Glutamatergic neuron (in vitro differentiated cells): ENCODE results near the gene ARRDC4. TPM values are rescaled to one million over a fixed set of nuclear protein-coding genes. Genes with fewer than 3 reads are reported as not detected.

ENCODE experiments used
- DNase-seq: peaks from one replicate; pipeline ENCODE4 v3.0.0; 2022
- H3K27ac Mint-ChIP-seq: one replicate; pipeline ENCODE4 v1.8.0; 2020; ENCODE audit warnings: mild to moderate bottlenecking, mixed read lengths, inconsistent platforms; ENCODE audit not compliant: unreplicated experiment
- H3K27me3 Mint-ChIP-seq: one replicate; pipeline ENCODE4 v1.8.0; 2020; ENCODE audit warnings: mild to moderate bottlenecking, moderate library complexity, mixed read lengths, inconsistent platforms; ENCODE audit not compliant: unreplicated experiment
- H3K36me3 Mint-ChIP-seq: one replicate; pipeline ENCODE4 v1.8.0; 2020; ENCODE audit warnings: mild to moderate bottlenecking, mixed read lengths, inconsistent platforms; ENCODE audit not compliant: unreplicated experiment
- H3K4me1 Mint-ChIP-seq: one replicate; pipeline ENCODE4 v1.8.0; 2020; ENCODE audit warnings: mild to moderate bottlenecking, low read depth, mixed read lengths, inconsistent platforms; ENCODE audit not compliant: unreplicated experiment
- H3K4me3 Mint-ChIP-seq: one replicate; pipeline ENCODE4 v1.8.0; 2020; ENCODE audit warnings: mild to moderate bottlenecking, mixed read lengths, inconsistent platforms; ENCODE audit not compliant: unreplicated experiment
- H3K9me3 Mint-ChIP-seq: one replicate; pipeline ENCODE4 v1.8.0; 2020; ENCODE audit warnings: mild to moderate bottlenecking, moderate library complexity, mixed read lengths, inconsistent platforms; ENCODE audit not compliant: unreplicated experiment
- total RNA-seq: library from RNA; stranded (reverse); fragmentation: NEBNext Ultra II Directional; extraction: Animal tissue kit (Norgen Biotek cat#: 25700); gene quantifications from one replicate; pipeline ENCODE4 v1.2.1, GENCODE V29; 2021; ENCODE audit not compliant: unreplicated experiment
- TF ChIP-seq, protein P1 (sequence below): fragments of 200-600 bp; sonication (generic); IDR thresholded peaks from one replicate; pipeline ENCODE4 v1.5.0; 2021; ENCODE audit not compliant: partially characterized antibody, unreplicated experiment

ARRDC4 gene
- total RNA-seq, 1 donor from 2014 or later, result 16.9 TPM

DNA sequence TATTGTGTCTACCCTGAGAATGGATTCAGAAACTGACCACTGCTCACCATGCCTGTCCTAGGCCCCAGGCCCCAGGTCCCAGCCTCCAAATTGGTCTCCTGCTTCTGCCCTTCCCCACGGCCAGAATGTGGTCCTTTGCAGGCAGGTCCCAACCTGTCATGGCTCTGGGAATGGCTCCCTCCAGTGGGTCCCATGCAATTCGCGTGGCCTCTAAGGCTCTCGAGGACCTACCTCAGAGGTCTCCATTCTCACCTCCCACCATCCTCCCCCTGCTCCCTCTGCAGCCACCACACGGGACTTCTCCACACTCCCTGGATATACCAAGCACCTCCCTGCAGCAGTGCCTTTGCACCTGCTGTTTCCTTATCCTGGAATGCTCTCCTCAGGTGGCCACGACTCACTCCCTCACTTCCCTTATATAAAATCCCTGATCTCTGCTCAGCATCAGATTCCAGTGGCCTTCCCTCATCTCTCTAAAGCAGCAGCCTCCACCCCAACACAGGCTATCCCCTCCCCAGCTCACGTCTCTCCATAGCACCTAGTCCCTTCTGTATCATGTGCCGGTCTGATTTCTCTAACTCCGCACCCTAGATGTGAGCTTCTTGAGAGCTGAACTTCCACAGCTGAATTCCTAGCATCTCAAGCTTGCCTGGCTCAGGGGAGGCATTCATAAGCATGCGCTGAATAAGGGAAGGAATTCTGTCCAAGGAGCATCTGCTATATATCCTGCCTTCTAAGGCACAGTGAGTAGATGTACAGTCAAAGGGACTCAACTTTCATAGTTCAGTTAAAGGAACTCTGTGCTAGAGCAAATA lies 56.9 kb downstream of the ARRDC4 start:
- Mint-ChIP-seq H3K27ac (no peak overlapping the region), H3K4me3 (no peak overlapping the region), H3K27me3 (no peaks in the 10 kb centered on the region), H3K4me1 (no peaks in the 10 kb centered on the region), H3K36me3 (no peaks in the 10 kb centered on the region), H3K9me3 (no peaks in the 10 kb centered on the region)
- TF ChIP-seq, protein P1, sequence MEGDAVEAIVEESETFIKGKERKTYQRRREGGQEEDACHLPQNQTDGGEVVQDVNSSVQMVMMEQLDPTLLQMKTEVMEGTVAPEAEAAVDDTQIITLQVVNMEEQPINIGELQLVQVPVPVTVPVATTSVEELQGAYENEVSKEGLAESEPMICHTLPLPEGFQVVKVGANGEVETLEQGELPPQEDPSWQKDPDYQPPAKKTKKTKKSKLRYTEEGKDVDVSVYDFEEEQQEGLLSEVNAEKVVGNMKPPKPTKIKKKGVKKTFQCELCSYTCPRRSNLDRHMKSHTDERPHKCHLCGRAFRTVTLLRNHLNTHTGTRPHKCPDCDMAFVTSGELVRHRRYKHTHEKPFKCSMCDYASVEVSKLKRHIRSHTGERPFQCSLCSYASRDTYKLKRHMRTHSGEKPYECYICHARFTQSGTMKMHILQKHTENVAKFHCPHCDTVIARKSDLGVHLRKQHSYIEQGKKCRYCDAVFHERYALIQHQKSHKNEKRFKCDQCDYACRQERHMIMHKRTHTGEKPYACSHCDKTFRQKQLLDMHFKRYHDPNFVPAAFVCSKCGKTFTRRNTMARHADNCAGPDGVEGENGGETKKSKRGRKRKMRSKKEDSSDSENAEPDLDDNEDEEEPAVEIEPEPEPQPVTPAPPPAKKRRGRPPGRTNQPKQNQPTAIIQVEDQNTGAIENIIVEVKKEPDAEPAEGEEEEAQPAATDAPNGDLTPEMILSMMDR, result no peak
- DNase-seq, result no peak

DNA sequence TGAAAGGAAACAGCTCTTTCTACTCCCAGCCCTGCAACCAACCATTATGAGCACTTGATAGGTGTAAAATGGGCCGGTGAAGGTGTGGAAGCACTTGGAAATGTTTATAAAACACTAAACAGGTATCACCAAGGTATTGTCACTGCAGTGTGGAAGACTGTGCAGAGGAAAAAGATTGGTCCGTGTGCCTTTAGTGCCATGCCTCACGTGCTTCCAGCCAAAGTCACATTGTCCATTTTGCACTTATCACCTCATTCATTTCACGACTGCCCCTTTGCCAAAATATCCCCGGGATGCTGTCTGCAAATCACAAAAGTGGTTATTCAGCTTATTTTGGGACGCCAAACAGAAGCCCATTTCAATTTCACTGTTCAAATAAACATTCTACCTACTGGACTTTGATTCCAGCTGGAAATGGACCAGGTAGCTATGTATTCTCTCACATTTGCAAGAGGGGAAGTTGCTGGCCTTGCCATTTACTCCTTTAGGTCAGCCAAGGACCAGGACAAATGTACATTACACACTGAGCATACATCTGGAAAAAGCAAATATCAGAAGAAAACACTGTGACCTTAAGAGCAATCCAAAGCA lies 58.4 kb downstream of the ARRDC4 start:
- H3K9me3 Mint-ChIP-seq, result no peaks in the 10 kb centered on the region
- TF ChIP-seq, protein P1, result no peak
- no peaks in the 10 kb centered on the region for H3K4me1 Mint-ChIP-seq
- H3K4me3 Mint-ChIP-seq, result no peak overlapping the region
- H3K27me3 Mint-ChIP-seq, result no peaks in the 10 kb centered on the region
- peaks cover 5% of the 10 kb centered on the region for H3K36me3 Mint-ChIP-seq
- H3K27ac Mint-ChIP-seq, result no peak overlapping the region
- no peak for DNase-seq
